ENCODE measurements around the gene TNK2. TPM values are rescaled to one million over a fixed set of nuclear protein-coding genes. Genes with fewer than 3 reads are reported as not detected.
A peak's percentile ranks its signal among the peaks of the same experiment; 100 is the strongest.
"Not testable (repeated sequence)": the region's sequence is repeated elsewhere in the genome, so short reads cannot be mapped to it uniquely, and the experiment has no call there.

TNK2 gene
- 100 to 1,000 TPM in 1 of 4 donors, 10 to 100 TPM in 3; 42.3 to 105 (median 53.1) TPM for total RNA-seq

GRCh38 chr3:195907934-195908693 is at the start of gene TNK2:
TNK2 (minus strand) TSS chr3:195908551; CDS start chr3:195888588, 19,963 bp downstream.
- intact Hi-C loops (cut with DNase I; ENCODE audit: low total_unique reads), result no loop called here
- peak within 1 kb of the TSS; percentile 56 for H3K4me3 ChIP-seq (ENCODE audit: low read depth, poor library complexity, severe bottlenecking)
- peak in 1 of 2 donors; percentile 90 for DNase-seq (ENCODE audit: low spot score in 2 of 2)
- 2 to 4% methylated on average over 32 of the region's 35 CpGs for WGBS, 2 donors
- no peak for TF ChIP-seq POLR2A (IDR thresholded peaks at IDR 0.05)
- TF ChIP-seq, protein P1, sequence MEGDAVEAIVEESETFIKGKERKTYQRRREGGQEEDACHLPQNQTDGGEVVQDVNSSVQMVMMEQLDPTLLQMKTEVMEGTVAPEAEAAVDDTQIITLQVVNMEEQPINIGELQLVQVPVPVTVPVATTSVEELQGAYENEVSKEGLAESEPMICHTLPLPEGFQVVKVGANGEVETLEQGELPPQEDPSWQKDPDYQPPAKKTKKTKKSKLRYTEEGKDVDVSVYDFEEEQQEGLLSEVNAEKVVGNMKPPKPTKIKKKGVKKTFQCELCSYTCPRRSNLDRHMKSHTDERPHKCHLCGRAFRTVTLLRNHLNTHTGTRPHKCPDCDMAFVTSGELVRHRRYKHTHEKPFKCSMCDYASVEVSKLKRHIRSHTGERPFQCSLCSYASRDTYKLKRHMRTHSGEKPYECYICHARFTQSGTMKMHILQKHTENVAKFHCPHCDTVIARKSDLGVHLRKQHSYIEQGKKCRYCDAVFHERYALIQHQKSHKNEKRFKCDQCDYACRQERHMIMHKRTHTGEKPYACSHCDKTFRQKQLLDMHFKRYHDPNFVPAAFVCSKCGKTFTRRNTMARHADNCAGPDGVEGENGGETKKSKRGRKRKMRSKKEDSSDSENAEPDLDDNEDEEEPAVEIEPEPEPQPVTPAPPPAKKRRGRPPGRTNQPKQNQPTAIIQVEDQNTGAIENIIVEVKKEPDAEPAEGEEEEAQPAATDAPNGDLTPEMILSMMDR (IDR thresholded peaks at IDR 0.05), result no peak

- H3K4me3 ChIP-seq (ENCODE audit: low read depth, poor library complexity, severe bottlenecking), result no peak overlapping the region
- intact Hi-C loops (cut with DNase I; ENCODE audit: low total_unique reads), result no loop called here
- WGBS, 2 donors, result 90 to 93% methylated on average over 7 of the region's 7 CpGs
- no peak for TF ChIP-seq POLR2A (IDR thresholded peaks at IDR 0.05)
- TF ChIP-seq, protein P1 (IDR thresholded peaks at IDR 0.05), result no peak
- no peak for DNase-seq (ENCODE audit: low spot score in 2 of 2)
These were observed 48.2 kb upstream of the TNK2 start for GRCh38 chr3:195956577-195956976.

DNA sequence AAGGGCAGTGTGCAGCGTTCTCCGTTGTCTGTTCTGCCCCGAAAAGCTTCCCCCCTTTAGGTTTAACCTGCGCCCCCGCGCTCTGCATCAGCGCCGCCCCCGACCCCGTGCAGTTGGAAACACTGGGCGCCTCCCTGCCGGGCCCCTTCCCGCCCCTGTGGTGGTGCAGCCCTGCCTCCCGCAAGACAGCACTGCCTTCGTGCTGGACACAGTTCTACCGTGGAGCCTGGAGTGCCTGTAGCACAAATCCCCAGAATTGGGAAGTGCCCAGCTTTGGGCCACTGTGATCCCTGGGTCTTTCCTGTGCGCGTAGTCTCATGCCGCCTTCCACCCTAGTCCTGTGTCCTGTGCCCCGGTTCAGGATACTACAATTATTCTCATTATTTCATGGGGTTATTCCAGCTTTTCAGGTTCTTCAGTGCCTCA is 47.1 kb upstream of the TNK2 start:
- intact Hi-C loops (cut with DNase I; ENCODE audit: low total_unique reads); H3K4me3 ChIP-seq (ENCODE audit: low read depth, poor library complexity, severe bottlenecking): not testable (repeated sequence)
- WGBS, 2 donors, result 31 to 35% methylated on average over 16 to 20 of the region's 20 CpGs
- DNase-seq (ENCODE audit: low spot score in 2 of 2), result peak in 1 of 2 donors; percentile 81

DNA sequence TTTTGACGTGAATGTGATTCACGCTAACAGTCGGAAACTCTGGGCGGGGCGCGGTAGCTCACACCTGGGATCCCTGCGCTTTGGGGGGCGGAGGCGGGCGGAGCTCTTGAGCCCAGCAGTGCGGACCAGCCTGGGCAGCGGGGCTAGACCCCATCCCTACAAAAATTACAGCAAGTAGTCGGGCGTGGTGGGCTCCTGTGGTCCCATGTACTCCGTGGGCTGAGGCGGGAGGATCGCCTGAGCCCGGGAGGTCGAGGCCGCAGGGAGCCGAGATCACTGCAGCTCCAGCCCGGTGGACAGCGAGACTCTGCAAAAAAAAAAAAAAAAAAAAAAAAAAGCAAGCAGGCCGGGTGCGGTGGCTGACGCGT is 46.4 kb upstream of the TNK2 start:
- intact Hi-C loops (cut with DNase I; ENCODE audit: low total_unique reads); H3K4me3 ChIP-seq (ENCODE audit: low read depth, poor library complexity, severe bottlenecking); DNase-seq (ENCODE audit: low spot score in 2 of 2): not testable (repeated sequence)
- WGBS, 2 donors, result 0 to 3% methylated on average over 4 to 6 of the region's 27 CpGs

- 0% methylated on average over 13 of the region's 84 CpGs; no CpG with 5 or more reads in 1 of the 2 donors for WGBS, 2 donors
- intact Hi-C loops (cut with DNase I; ENCODE audit: low total_unique reads); H3K4me3 ChIP-seq (ENCODE audit: low read depth, poor library complexity, severe bottlenecking): not testable (repeated sequence)
- peak; percentile 66 to 88 for DNase-seq (ENCODE audit: low spot score in 2 of 2)
These were observed 45.9 kb upstream of the TNK2 start for GRCh38 chr3:195954052-195954751.

DNA sequence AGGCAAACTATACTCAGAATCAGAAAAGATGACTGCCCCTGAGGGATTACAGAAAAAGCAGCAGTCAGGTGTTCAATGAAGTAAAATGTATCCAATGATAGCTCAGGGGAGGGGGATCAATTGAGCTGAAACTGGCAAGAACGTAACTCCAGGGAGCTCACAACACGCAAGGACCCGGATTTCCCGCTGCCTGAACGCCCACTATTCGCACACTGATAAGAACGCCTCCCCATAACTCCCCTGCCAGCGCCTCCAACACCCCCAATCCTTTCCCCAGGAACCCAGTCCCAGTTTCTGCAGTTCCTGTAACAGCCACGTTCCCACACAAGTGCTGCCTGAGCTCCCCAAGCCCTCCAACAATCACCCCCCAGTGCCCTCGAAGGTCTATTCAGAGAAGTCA is 44.2 kb upstream of the TNK2 start:
- intact Hi-C loops (cut with DNase I; ENCODE audit: low total_unique reads); H3K4me3 ChIP-seq (ENCODE audit: low read depth, poor library complexity, severe bottlenecking); DNase-seq (ENCODE audit: low spot score in 2 of 2): not testable (repeated sequence)
- 67 to 87% methylated on average over 8 of the region's 10 CpGs for WGBS, 2 donors

DNA sequence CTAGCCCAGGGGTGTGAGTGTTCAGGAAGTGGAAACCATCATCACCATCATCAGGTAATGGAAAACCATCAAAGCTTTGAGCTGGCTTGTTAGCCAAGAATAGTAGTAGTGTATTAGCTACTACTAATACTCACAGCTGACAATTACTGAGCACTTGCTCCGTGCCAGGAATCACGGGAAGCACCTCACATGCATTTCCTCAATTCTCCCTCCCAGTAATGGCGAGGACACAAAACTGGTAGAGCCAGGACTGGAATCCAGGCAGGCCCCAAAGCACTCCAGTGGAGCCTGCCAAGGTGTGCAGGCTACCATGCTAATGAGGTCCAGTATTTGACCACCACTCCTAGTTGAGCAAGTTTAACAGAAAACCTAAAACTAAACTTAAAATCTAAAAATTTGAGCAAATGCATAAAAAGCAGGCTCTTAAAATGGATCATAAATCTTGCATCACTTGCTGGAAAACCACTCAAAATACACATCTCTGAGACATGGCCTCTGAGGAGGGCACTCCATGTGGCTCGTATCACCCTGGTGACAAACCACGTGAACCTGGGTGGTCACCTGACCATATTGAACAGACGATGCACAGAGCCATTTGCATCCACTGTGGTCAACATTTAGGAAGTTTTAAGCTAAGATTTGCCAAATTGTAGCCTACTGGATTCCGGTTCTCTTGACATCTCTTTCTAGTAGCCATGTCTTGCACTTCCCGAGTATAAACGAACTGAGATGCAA is 43.3 kb upstream of the TNK2 start:
- 66 to 68% methylated on average over 9 of the region's 9 CpGs for WGBS, 2 donors
- intact Hi-C loops (cut with DNase I; ENCODE audit: low total_unique reads); H3K4me3 ChIP-seq (ENCODE audit: low read depth, poor library complexity, severe bottlenecking); DNase-seq (ENCODE audit: low spot score in 2 of 2): not testable (repeated sequence)

- 93 to 96% methylated on average over 11 to 13 of the region's 13 CpGs for WGBS, 2 donors
- H3K4me3 ChIP-seq (ENCODE audit: low read depth, poor library complexity, severe bottlenecking), result not testable (repeated sequence)
- DNase-seq (ENCODE audit: low spot score in 2 of 2), result peak in 1 of 2 donors; percentile 56
These were observed 42.4 kb upstream of the TNK2 start for GRCh38 chr3:195950731-195951130.

GRCh38 chr3:195950164-195950563 is 41.8 kb upstream of the TNK2 start:
- intact Hi-C loops (cut with DNase I; ENCODE audit: low total_unique reads); H3K4me3 ChIP-seq (ENCODE audit: low read depth, poor library complexity, severe bottlenecking): not testable (repeated sequence)
- DNase-seq (ENCODE audit: low spot score in 2 of 2), result peak in 1 of 2 donors; percentile 18
- WGBS, 2 donors, result 70 to 82% methylated on average over 4 of the region's 4 CpGs

More at GRCh38 chr3:195950731-195951130, 42.4 kb upstream of the TNK2 start:
- intact Hi-C loops (cut with DNase I; ENCODE audit: low total_unique reads), result not testable (repeated sequence)

GRCh38 chr3:195946910-195947699 is 38.8 kb upstream of the TNK2 start:
- peak in 1 of 2 donors; percentile 15 for DNase-seq (ENCODE audit: low spot score in 2 of 2)
- intact Hi-C loops (cut with DNase I; ENCODE audit: low total_unique reads); H3K4me3 ChIP-seq (ENCODE audit: low read depth, poor library complexity, severe bottlenecking): not testable (repeated sequence)
- 91 to 92% methylated on average over 18 to 20 of the region's 20 CpGs for WGBS, 2 donors

- intact Hi-C loops (cut with DNase I; ENCODE audit: low total_unique reads); H3K4me3 ChIP-seq (ENCODE audit: low read depth, poor library complexity, severe bottlenecking): not testable (repeated sequence)
- peak in 1 of 2 donors; percentile 84 for DNase-seq (ENCODE audit: low spot score in 2 of 2)
- WGBS, 2 donors, result 91 to 93% methylated on average over 27 of the region's 27 CpGs
These were observed 33.0 kb upstream of the TNK2 start for GRCh38 chr3:195941265-195941815.
